Activated CD4-positive, alpha-beta T cell treated with anti-CD3 and anti-CD28 coated beads, Interleukin-2, amount 10 ng/mL, durations not matched to agents 7 days and 5 days (primary cell): ENCODE data around the gene SMAD7. TPM values are rescaled to one million over a fixed set of nuclear protein-coding genes. Genes with fewer than 3 reads are reported as not detected.

ENCODE experiments used
- CTCF ChIA-PET: fragments of 350-600 bp; sonication (Branson Sonifier 250); formaldehyde crosslinking; loops from one replicate; lab custom pipeline; 2021; ENCODE audit warnings: antibody characterized with exemption; lab: Charles Lee
- POLR2A ChIA-PET: fragments of 350-600 bp; sonication (Branson Sonifier 250); formaldehyde crosslinking; loops from one replicate; lab custom pipeline; 2021; ENCODE audit warnings: antibody characterized with exemption; lab: Charles Lee
- DNase-seq: peaks from one replicate; pipeline ENCODE4 v3.0.0-alpha.2; 2020
- H3K27ac Mint-ChIP-seq: one replicate; pipeline ENCODE4 v1.8.0; 2021; ENCODE audit warnings: mild to moderate bottlenecking, moderate library complexity, mixed read lengths
- H3K27me3 Mint-ChIP-seq: one replicate; pipeline ENCODE4 v1.8.0; 2021; ENCODE audit warnings: mixed read lengths
- H3K36me3 Mint-ChIP-seq: one replicate; pipeline ENCODE4 v1.8.0; 2021; ENCODE audit warnings: low read depth, mixed read lengths
- H3K4me1 Mint-ChIP-seq: one replicate; pipeline ENCODE4 v1.8.0; 2021; ENCODE audit warnings: mixed read lengths
- H3K4me3 Mint-ChIP-seq: one replicate; pipeline ENCODE4 v1.8.0; 2021; ENCODE audit warnings: mild to moderate bottlenecking, moderate library complexity, mixed read lengths
- H3K9me3 Mint-ChIP-seq: one replicate; pipeline ENCODE4 v1.8.0; 2021; ENCODE audit warnings: mixed read lengths
- total RNA-seq, 2 experiments: library from RNA; stranded (reverse); gene quantifications; one replicate each; pipeline ENCODE4 v1.2.3, GENCODE V29; 2021

The SMAD7 gene
- total RNA-seq, 2 experiments from 2014 or later = 19.5 to 21.7 TPM

DNA sequence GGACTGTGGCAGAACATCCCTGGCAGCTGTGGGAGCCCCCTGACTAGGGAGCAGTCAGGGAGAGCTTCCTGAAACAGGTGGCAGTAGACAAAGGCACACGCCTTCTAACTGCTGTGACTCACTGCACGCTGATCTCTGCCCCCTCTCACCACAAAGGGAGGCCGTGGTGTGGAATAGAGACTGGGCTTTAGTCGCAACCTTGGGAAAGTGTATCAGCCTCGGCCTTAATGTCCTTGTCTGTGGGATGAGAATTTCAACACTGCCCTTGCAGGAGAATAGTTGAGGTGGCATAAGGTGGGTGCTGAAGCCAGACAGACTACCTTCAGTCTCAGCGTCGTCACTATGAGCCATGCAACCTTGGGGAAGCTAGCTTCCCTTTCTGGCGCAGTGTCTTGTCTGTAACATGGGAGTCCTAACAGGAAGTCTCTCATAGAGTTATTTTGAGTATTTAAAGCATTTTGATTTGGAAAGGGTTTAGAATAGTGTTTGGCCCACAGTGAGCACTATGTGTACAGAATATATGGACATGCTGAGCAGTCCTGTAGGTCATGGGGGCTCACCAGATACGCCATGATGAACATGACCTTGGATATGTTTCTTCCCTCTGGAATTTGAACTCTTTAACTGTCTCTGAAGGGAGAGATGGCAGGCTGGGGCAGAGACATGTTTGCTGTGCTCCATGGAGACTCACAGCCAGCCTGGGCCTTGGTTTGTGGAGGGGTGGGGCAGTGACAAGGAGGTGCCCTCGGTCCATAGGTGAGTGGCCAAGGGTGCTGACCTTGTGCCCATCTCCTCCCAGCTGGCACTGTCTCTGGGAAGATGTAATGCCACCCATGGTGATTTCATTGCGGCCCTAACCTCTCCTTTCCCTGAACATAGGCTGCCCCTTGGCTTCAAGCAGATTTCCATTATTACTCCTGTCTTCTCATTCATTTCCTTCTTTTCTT lies 29.5 kb upstream of the SMAD7 start:
- ChIA-PET CTCF (interaction anchor here (0.7 kb wide), 1 partner anchor 263 kb away, joined by 3 read pairs; no protein-coding TSS in a partner anchor), POLR2A (no interaction called here)
- no peak overlapping the region for H3K27ac Mint-ChIP-seq

DNA sequence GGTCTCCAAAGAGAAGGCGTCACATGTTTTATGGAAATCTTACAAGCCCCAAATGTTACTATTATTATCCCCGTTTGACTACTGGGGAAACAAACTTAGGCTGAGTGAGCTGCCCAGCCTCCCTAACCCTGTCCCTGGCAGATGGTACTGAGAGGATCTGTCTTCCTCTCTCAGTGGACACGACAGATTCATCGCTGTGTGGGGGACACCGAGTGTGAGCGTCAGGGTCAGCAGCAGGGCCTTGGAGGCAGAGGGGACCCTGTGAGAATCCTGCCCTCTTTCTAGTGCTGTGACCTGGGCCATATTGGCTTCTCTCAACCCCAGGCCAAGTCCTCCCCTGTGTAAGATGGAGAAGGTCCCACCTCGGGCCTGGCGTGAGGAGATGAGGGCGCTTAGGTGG lies 27.1 kb upstream of the SMAD7 start:
- POLR2A ChIA-PET = no interaction called here
- CTCF ChIA-PET = interaction anchor here (1.2 kb wide), 1 partner anchor 305 kb away, joined by 3 read pairs; no protein-coding TSS in a partner anchor
- Mint-ChIP-seq H3K4me1 (peaks cover 14% of the 10 kb centered on the region), H3K9me3 (no peaks in the 10 kb centered on the region), H3K27me3 (peaks cover 43% of the 10 kb centered on the region), H3K27ac (no peak overlapping the region), H3K36me3 (no peaks in the 10 kb centered on the region), H3K4me3 (no peak overlapping the region)
- no peak for DNase-seq

More for the DNA sequence above, 29.5 kb upstream of the SMAD7 start:
- H3K4me1 Mint-ChIP-seq = peaks cover 15% of the 10 kb centered on the region
- no peak overlapping the region for H3K4me3 Mint-ChIP-seq
- no peaks in the 10 kb centered on the region for H3K36me3 Mint-ChIP-seq
- peaks cover 30% of the 10 kb centered on the region for H3K27me3 Mint-ChIP-seq
- H3K9me3 Mint-ChIP-seq = no peaks in the 10 kb centered on the region
- no peak for DNase-seq

DNA sequence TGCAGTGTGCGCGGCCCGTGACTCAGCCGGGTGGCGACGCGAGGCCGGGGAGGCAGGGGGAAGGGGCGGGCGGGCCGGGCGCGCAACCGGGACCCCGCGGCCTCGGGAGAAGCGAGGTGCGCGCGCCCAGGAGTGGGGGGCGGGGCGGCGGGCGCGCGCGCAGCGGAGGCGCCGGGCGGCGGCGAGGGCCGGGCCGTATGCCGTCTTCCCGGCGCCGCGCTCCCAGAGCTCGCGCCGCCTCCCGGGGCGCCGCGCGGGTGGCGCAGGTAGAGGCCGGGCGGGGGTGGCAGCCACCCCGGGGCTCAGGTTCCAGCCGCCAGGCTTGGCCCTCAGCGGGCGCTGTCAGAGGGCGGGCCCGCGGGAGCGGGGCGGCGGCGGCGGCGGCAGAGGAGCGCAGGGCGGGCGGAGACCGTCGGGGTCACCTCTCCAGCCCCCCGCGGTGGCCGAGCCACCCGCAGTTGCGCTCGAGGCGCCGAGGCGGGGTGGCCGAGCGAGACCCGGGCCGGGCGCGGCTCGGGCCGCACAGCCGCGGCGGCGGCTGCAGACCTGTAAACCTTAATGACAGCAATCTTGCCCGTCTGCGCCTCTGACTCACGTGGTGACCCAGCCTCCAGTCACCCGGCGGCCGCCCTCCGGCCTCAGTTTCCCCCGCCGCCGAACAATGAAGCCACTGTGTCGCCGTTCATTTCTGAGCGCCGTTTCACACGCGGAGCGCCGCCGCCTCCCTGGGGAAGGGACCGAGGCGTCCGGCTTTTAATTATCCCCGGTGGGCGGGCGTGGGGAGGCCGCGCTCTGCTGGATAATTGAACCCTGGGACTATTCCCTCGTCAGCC lies 25.3 kb upstream of the SMAD7 start:
- POLR2A ChIA-PET = no interaction called here
- CTCF ChIA-PET = no interaction called here
- Mint-ChIP-seq H3K27ac (no peak overlapping the region), H3K27me3 (peaks cover 46% of the 10 kb centered on the region), H3K9me3 (no peaks in the 10 kb centered on the region), H3K4me1 (peaks cover 7% of the 10 kb centered on the region), H3K4me3 (peak overlapping the region; percentile 70), H3K36me3 (no peaks in the 10 kb centered on the region)
- DNase-seq = peak; percentile 31

DNA sequence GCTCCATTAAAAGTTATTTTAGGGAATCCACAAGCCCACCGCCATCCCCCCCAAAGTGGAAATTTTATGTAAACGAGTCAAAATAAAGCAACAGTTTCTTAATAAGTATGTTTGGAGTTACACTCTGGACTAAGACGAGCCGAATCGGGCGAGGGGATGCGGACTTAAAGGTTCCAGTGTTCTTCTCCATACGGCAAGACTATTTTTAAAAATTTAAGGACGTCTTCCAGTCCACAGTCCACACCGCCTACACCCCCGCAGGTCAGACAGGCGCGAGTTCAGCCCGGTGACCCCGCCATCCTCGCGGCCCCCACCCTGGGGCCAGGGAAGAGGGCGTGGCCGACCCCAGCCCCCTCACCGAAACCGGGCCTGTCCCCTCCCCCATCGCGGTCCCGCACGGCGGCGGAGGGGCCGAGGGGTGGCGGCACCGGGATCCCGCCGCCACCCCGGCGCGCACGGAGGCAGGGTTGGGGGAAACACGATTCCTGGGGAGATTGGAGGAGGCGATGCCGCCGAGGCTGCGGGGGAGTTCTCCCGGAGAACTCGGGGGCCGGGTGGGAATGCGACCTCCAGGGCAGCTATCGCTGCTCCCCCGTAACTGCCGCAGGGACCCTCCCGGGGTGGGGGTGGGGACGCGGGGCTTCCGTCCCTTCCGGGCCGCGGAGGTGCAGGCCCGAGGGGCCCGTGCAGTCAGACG lies 24.5 kb upstream of the SMAD7 start:
- H3K27ac Mint-ChIP-seq = no peak overlapping the region

DNA sequence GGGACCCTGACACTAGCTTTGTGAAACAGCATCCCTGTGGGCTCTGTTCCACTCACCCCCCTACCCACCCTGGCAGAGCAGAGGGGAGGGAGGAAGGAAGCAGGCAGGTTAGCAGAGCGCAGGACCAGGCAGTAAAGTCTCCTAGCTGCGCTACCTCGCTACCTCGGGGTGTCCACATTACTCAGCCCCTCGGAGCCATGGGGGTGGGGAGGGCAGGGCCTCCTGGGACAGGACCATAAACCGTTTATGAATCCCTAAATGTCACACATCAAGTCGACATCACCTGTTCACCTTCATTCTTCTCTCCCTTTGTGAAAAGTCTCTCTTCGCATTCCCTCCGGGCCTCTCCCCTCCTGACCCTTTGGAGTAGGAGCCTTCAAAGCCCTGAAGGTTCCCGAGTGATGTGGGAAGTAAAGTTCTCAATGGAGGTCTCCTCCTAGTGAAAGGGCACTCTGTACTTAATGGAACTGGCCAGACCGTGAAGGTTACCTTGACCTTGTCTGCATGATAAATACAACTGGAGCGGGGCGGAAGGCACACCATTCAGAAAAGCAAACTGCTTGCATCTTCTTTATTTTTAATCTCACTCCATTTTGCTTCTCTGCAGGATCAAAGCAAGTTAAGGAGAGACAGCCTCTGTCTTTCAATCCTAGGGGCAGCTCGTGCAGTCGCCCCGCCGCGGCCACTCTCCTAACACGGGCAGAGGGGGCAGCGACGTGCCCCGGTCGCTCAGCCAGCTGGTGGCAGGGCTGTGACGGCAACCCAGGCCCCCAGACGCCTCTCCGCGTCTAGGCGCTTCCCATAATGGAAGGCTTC lies 23.7 kb upstream of the SMAD7 start:
- peak overlapping the region; percentile 67 for H3K4me3 Mint-ChIP-seq
- no peak overlapping the region for H3K27ac Mint-ChIP-seq
- POLR2A ChIA-PET = interaction anchor here (0.7 kb wide), 1 partner anchor 26 kb away, joined by 3 read pairs; no protein-coding TSS in a partner anchor
- no peaks in the 10 kb centered on the region for H3K9me3 Mint-ChIP-seq
- DNase-seq = no peak
- peaks cover 47% of the 10 kb centered on the region for H3K27me3 Mint-ChIP-seq
- CTCF ChIA-PET = interaction anchor here (1.1 kb wide), 1 partner anchor 13 kb away, joined by 4 read pairs; no protein-coding TSS in a partner anchor
- peaks cover 7% of the 10 kb centered on the region for H3K4me1 Mint-ChIP-seq
- no peaks in the 10 kb centered on the region for H3K36me3 Mint-ChIP-seq

More for the DNA sequence above, 24.5 kb upstream of the SMAD7 start:
- Mint-ChIP-seq H3K9me3 (no peaks in the 10 kb centered on the region), H3K36me3 (no peaks in the 10 kb centered on the region), H3K27me3 (peaks cover 46% of the 10 kb centered on the region), H3K4me1 (peaks cover 7% of the 10 kb centered on the region), H3K4me3 (peak overlapping the region; percentile 67)
- POLR2A ChIA-PET = no interaction called here
- DNase-seq = no peak
- CTCF ChIA-PET = no interaction called here

DNA sequence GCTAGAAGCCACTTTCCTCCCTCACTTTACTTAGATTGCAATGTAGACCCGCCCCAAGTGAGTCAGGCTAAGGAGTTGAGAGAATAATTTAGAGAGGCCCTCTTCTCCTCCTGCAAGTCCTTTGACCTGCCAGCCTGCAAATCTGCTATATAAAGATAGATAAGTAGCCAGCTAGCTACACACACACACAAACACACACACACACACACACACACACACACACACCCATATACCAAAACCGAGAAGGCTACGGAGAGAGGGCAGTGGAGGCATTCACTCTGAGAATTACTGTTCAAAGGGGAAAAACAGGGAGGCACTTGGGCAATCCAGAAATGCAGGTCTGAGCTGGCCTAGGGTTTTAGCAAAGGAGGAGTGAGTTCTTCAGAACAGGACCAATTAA lies 23.0 kb upstream of the SMAD7 start:
- peaks cover 5% of the 10 kb centered on the region for H3K4me1 Mint-ChIP-seq

DNA sequence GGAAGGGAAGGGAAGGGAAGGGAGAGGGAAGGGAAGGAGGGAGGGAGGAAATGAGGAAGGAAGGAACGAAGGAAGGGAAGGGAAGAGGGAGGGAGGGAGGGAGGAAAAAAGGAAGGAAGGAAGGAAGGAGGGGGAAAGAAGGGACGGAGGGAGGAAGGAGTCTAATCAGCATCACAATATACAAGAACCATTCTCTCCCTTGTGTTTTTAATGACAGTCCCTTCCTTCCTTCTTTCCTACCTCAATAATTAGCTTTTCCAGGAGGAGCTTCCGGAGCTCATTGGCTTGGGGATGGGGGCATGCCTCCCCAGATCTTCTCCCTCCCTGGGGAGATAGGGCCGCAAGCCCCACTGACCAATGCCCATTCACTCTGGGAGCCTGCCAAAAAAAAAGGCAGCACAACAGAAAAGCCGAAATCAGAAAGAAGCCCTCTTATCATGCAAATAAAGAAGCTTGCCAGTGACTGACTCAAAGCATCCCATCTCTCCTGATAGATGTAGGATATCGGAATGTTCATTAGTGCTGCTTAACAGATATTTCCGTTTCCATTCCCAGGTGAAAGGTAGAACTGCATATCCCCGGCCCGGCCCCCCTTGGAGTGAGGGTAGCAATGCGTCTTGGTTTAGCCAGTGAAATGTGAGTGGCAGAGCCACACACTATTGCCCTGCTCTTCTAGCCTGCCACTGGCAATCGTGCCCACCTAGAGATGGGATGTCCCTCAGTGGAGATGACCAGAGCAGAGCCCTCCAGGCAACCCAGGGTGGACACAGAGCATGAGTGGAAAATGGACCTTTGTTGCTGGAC lies 17.8 kb upstream of the SMAD7 start:
- H3K27ac Mint-ChIP-seq = no peak overlapping the region
- no peaks in the 10 kb centered on the region for H3K36me3 Mint-ChIP-seq
- ChIA-PET POLR2A (no interaction called here), CTCF (interaction anchor here (1.5 to 1.7 kb wide), 2 partner anchors 11 to 12 kb away, joined by 3 to 5 read pairs; no protein-coding TSS in a partner anchor)
- H3K9me3 Mint-ChIP-seq = no peaks in the 10 kb centered on the region
- DNase-seq = no peak
- H3K4me3 Mint-ChIP-seq = no peak overlapping the region
- no peaks in the 10 kb centered on the region for H3K4me1 Mint-ChIP-seq
- peaks cover 27% of the 10 kb centered on the region for H3K27me3 Mint-ChIP-seq

More for the DNA sequence above, 23.0 kb upstream of the SMAD7 start:
- POLR2A ChIA-PET = interaction anchor here (0.7 kb wide), 1 partner anchor 25 kb away, joined by 3 read pairs; no protein-coding TSS in a partner anchor
- H3K4me3 Mint-ChIP-seq = no peak overlapping the region
- DNase-seq = no peak
- H3K27me3 Mint-ChIP-seq = peaks cover 49% of the 10 kb centered on the region
- no peaks in the 10 kb centered on the region for H3K9me3 Mint-ChIP-seq
- no peak overlapping the region for H3K27ac Mint-ChIP-seq
- no peaks in the 10 kb centered on the region for H3K36me3 Mint-ChIP-seq
- CTCF ChIA-PET = interaction anchor here (1.1 kb wide), 1 partner anchor 14 kb away, joined by 4 read pairs; no protein-coding TSS in a partner anchor

DNA sequence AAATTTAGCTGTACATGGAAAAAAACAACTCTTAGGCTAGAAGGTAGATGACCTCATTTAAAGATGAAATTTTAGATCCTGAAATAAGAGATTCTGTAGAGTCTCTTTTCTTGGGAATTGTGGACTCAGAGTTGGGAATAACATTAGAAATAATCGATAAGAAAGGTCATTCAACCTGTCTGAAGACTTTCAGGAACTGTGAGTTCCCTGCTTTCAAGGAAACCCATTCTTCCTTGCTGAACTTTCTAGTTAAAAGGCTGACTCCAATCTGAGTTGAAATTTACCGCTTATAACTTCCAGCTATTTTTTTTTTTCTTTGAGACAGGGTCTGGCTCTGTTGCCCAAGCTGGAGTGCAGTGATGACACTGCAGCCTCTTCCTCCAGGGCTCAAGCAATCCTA lies 16.8 kb upstream of the SMAD7 start:
- H3K4me3 Mint-ChIP-seq = no peak overlapping the region

DNA sequence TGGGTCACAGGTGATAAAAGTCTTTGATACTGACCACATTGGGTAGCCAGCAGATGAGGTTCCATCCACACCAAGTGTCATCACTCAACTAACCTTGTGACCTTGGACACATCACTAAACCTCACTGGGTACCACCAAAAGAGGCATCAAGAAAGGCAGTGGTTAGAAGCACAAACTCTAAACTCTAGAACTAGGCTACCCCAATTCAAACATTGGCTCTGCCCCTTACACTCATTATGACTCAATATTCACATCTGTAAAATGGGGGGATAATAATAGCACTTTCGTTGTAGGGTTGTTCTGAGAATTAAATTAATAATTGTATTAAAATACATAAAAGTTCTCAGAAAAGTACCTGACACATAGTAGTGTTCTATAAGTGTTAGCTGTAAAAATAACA lies 15.8 kb upstream of the SMAD7 start:
- Mint-ChIP-seq H3K27ac (no peak overlapping the region), H3K36me3 (no peaks in the 10 kb centered on the region), H3K9me3 (no peaks in the 10 kb centered on the region), H3K4me1 (peaks cover 2% of the 10 kb centered on the region), H3K27me3 (peaks cover 28% of the 10 kb centered on the region), H3K4me3 (no peak overlapping the region)
- ChIA-PET CTCF (no interaction called here), POLR2A (no interaction called here)
- no peak for DNase-seq

More for the DNA sequence above, 16.8 kb upstream of the SMAD7 start:
- no peak overlapping the region for H3K27ac Mint-ChIP-seq
- H3K27me3 Mint-ChIP-seq = peaks cover 29% of the 10 kb centered on the region
- no peaks in the 10 kb centered on the region for H3K4me1 Mint-ChIP-seq
- no peaks in the 10 kb centered on the region for H3K36me3 Mint-ChIP-seq
- ChIA-PET POLR2A (no interaction called here), CTCF (interaction anchor here (1.5 to 1.7 kb wide), 2 partner anchors 10 to 11 kb away, joined by 3 to 5 read pairs; no protein-coding TSS in a partner anchor)
- H3K9me3 Mint-ChIP-seq = no peaks in the 10 kb centered on the region
- no peak for DNase-seq

DNA sequence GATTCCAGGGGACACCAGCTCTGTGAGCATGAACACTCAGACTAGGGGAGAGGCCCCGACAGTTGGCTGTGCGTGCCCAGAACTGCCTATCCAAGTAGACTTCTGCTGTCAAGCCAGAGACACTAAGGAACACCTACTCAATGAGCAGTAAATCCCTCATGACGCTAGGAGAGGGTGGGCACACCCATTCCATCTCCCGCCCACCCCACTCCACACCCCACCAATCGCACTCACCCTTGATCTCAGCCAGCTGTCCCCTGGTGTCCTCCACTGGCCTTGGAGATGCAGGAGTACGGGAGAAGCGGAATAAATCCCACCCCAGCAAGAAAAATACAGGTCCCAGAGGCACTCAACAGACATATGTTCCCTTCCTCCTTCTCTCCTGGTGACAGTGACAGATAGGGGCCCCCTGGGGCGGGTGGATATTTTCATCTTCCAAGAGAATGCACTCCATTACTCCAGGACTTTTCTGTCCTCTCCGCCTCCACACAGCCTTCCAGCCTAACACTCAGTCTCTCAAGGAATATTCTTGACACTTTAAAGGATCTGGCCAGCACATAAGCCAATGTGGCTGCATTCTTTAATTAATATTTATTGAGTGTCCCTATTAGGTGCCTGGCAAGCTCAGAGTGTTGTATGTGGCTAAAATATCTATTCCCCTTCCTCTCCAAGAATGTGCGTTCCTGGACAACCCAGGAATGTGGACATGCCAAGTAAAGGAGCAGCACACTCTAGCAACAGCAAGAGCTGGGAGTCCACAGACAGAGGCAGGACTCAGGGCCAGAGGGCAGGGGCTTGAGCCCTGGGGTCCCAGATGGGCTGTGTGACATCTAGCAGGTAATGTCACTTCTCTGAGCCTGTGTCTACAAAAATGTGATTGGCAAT lies 13.1 kb upstream of the SMAD7 start:
- POLR2A ChIA-PET = no interaction called here
- Mint-ChIP-seq H3K27me3 (peaks cover 38% of the 10 kb centered on the region), H3K27ac (no peak overlapping the region), H3K4me3 (no peak overlapping the region), H3K36me3 (no peaks in the 10 kb centered on the region), H3K9me3 (no peaks in the 10 kb centered on the region), H3K4me1 (peaks cover 2% of the 10 kb centered on the region)
- CTCF ChIA-PET = interaction anchor here (0.6 kb wide), 1 partner anchor 12 kb away, joined by 5 read pairs; no protein-coding TSS in a partner anchor
- no peak for DNase-seq
